GM12878 (cell line): ENCODE measurements around the gene HCAR1. TPM values are rescaled to one million over a fixed set of nuclear protein-coding genes. Genes with fewer than 3 reads are reported as not detected.
A peak's percentile ranks its signal among the peaks of the same experiment; 100 is the strongest.

Experiments used
- ATAC-seq: fragments of 200-7000 bp; cut with Tn5 transposase; 3 replicates; pipeline ENCODE4 v1.9.1; 2020; ENCODE audit warnings: mild to moderate bottlenecking, moderate library complexity
- Bru-seq: library from RNA; stranded (reverse); fragments of 400-500 nt; gene quantifications from one replicate; lab custom pipeline; 2021; lab: Mats Ljungman, UMichigan
- BruChase-seq, 2 experiments: library from RNA; stranded (reverse); fragments of 400-500 nt; gene quantifications; one replicate each; lab custom pipeline; 2021; lab: Mats Ljungman, UMichigan
- BruUV-seq: library from RNA; stranded (reverse); fragments of 400-500 nt; replicated peaks from 2 replicates; lab custom pipeline; 2021; lab: Mats Ljungman, UMichigan
- CTCF ChIA-PET: fragments of 300-600 bp; sonication (Branson Sonifier 250); formaldehyde crosslinking; extraction: SDS; loops from one replicate; lab custom pipeline; 2021; ENCODE audit warnings: inconsistent platforms; lab: Yijun Ruan, JAX
- POLR2A ChIA-PET: fragments of 350-600 bp; formaldehyde crosslinking; extraction: SDS; loops from one replicate; lab custom pipeline; 2021; ENCODE audit warnings: inconsistent platforms; lab: Charles Lee
- RAD21 ChIA-PET: fragments of 300-600 bp; sonication (Branson Sonifier 250); formaldehyde crosslinking; loops from one replicate; lab custom pipeline; 2023; ENCODE audit warnings: antibody characterized with exemption; ENCODE audit not compliant: unreplicated experiment; lab: Charles Lee
- SMC1A ChIA-PET: fragments of 300-600 bp; sonication (Branson Sonifier 250); formaldehyde crosslinking; loops from one replicate; lab custom pipeline; 2023; ENCODE audit not compliant: unreplicated experiment, uncharacterized antibody; lab: Charles Lee
- DNase-seq: peaks from one replicate; pipeline ENCODE4 v3.0.0-alpha.2; 2011; ENCODE audit warnings: low read depth, low spot score
- FAIRE-seq: peaks from 3 replicates; lab custom pipeline; 2011; peaks lifted over from hg19 to GRCh38; lab: Jason Lieb, UNC
- H2AFZ ChIP-seq: 2 replicates; pipeline ENCODE4 v1.6.0; 2011; ENCODE audit warnings: low read depth, low read length, control low read depth; ENCODE audit not compliant: control insufficient read depth
- H3K27ac ChIP-seq: 2 replicates; pipeline ENCODE4 v1.5.1; 2011; ENCODE audit warnings: control low read depth; ENCODE audit not compliant: control insufficient read depth, insufficient read depth
- H3K27me3 ChIP-seq, 2 experiments: replicated peaks in 1 of 2; 2 replicates each; pipeline versions ENCODE4 v1.6.0 to v1.6.1; 2011; ENCODE audit warnings: low read length in 1 of 2; ENCODE audit not compliant: control insufficient read depth in 2 of 2, insufficient read depth in 2 of 2
- H3K36me3 ChIP-seq, 2 experiments: 2 replicates each; pipeline ENCODE4 v1.5.1; 2011; ENCODE audit warnings: low read length in 1 of 2; ENCODE audit not compliant: control insufficient read depth in 2 of 2, insufficient read depth in 2 of 2
- H3K4me1 ChIP-seq: 2 replicates; pipeline ENCODE4 v1.6.1; 2011; ENCODE audit warnings: mild to moderate bottlenecking, low read length, moderate library complexity, mixed read lengths; ENCODE audit not compliant: control insufficient read depth, insufficient read depth
- H3K4me2 ChIP-seq: 2 replicates; pipeline ENCODE4 v1.6.0; 2011; ENCODE audit warnings: control low read depth; ENCODE audit not compliant: control insufficient read depth, insufficient read depth
- H3K4me3 ChIP-seq: fragments of 200-600 bp; sonication (generic); 2 replicates; pipeline ENCODE4 v1.5.1; 2016
- H3K79me2 ChIP-seq: 2 replicates; pipeline ENCODE4 v1.6.0; 2011; ENCODE audit warnings: low read length; ENCODE audit not compliant: control insufficient read depth, insufficient read depth
- H3K9ac ChIP-seq: 2 replicates; pipeline ENCODE4 v1.8.0; 2011; ENCODE audit warnings: low read length, control low read depth, mixed read lengths; ENCODE audit not compliant: control insufficient read depth, insufficient read depth
- H3K9me3 ChIP-seq: replicated peaks from 3 replicates; pipeline ENCODE4 v1.5.1; 2011; ENCODE audit warnings: mild to moderate bottlenecking, low read length; ENCODE audit not compliant: control insufficient read depth, insufficient read depth
- H4K20me1 ChIP-seq: 2 replicates; pipeline ENCODE4 v1.6.0; 2011; ENCODE audit not compliant: control insufficient read depth, insufficient read depth
- CBX5 ChIP-seq: sonication (generic); IDR thresholded peaks from 2 replicates; pipeline ENCODE4 v1.6.1; 2016; ENCODE audit warnings: low read depth, moderate library complexity, mild to moderate bottlenecking, inconsistent platforms
- EED ChIP-seq: sonication (generic); IDR thresholded peaks from 2 replicates; pipeline ENCODE4 v1.6.1; 2016; ENCODE audit warnings: antibody characterized with exemption, low read depth
- NR2C2 ChIP-seq: IDR thresholded peaks from 2 replicates; pipeline ENCODE4 v1.6.1; 2011; ENCODE audit warnings: borderline replicate concordance, low read depth; ENCODE audit not compliant: control insufficient read depth, insufficient read length
- PAX5 ChIP-seq: IDR thresholded peaks from 2 replicates; pipeline ENCODE4 v1.6.1; 2011; ENCODE audit warnings: low read depth, low read length, borderline replicate concordance
- POLR2A ChIP-seq: IDR thresholded peaks from 2 replicates; pipeline ENCODE4 v1.6.1; 2011; ENCODE audit warnings: low read depth, mild to moderate bottlenecking, low read length
- TCF12 ChIP-seq: IDR thresholded peaks from 2 replicates; pipeline ENCODE4 v1.6.1; 2011; ENCODE audit warnings: low read depth, mild to moderate bottlenecking, low read length
- TCF7 ChIP-seq: IDR thresholded peaks from 2 replicates; pipeline ENCODE4 v1.6.1; 2014; ENCODE audit warnings: antibody characterized with exemption, borderline replicate concordance
- ZNF24 ChIP-seq: fragments of 450-650 bp; IDR thresholded peaks from 2 replicates; pipeline ENCODE4 v1.6.1; 2017; ENCODE audit warnings: antibody characterized with exemption, mild to moderate bottlenecking
- WGBS: methylation state at CpG from one replicate; pipeline ENCODE4 v1.1.6; 2016; ENCODE audit warnings: low lambda C conversion rate; ENCODE audit not compliant: insufficient replicate concordance, insufficient coverage; ENCODE audit errors: missing lambda C conversion rate; 5-methylcytosine and 5-hydroxymethylcytosine counted together
- in situ Hi-C: fragments of 300-500 bp; cut with MboI; formaldehyde crosslinking; loops from 9 replicates; pipeline ENCODE4 v1.14.3; 2018; ENCODE audit warnings: mixed read lengths
- intact Hi-C: fragments of 100-400 bp; cut with micrococcal nuclease; formaldehyde crosslinking; loops from one replicate; pipeline ENCODE4 v1.14.2; 2022; ENCODE audit not compliant: unreplicated experiment
- long read RNA-seq, 2 experiments: library from polyadenylated mRNA; unstranded; transcript quantifications; one replicate each; pipeline ENCODE4 v2.0.0, GENCODE V29; 2019 to 2020
- polyA minus RNA-seq, 3 experiments: library from RNA; depleted of rRNA, polyadenylated mRNA; stranded (reverse); fragments of >200 nt; gene quantifications; 2 replicates each; pipeline ENCODE4 v1.2.3, GENCODE V29; 2011
- polyA plus RNA-seq, 11 experiments: library from polyadenylated mRNA; depleted of rRNA in 4 of 11; unstranded in 6 of 11; stranded (reverse) in 5 of 11; fragments of >200 nt; fragmentation: Nextera tagmentation in 4 of 11; fragmentation: Illumina TruSeq in 1 of 11; extraction: Ambion mirVana in 4 of 11; extraction: Trizol in 1 of 11; gene quantifications; 1 replicate in 1 of 11; 2 replicates in 10 of 11; pipeline versions ENCODE4 v1.2.1 to v1.2.3, GENCODE V29; 2011 to 2016; ENCODE audit warnings: inconsistent platforms in 2 of 11, missing spikeins in 2 of 11, low read depth in 1 of 11
- total RNA-seq, 4 experiments: library from RNA; depleted of rRNA in 3 of 4; stranded (reverse); fragments of >200 nt in 3 of 4; fragmentation: Illumina TruSeq in 1 of 4; extraction: Trizol in 1 of 4; gene quantifications; 2 replicates each; pipeline versions ENCODE4 v1.2.1 to v1.2.3, GENCODE V29; 2013 to 2021

HCAR1 gene, protein sequence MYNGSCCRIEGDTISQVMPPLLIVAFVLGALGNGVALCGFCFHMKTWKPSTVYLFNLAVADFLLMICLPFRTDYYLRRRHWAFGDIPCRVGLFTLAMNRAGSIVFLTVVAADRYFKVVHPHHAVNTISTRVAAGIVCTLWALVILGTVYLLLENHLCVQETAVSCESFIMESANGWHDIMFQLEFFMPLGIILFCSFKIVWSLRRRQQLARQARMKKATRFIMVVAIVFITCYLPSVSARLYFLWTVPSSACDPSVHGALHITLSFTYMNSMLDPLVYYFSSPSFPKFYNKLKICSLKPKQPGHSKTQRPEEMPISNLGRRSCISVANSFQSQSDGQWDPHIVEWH
- total RNA-seq (2013; cell fraction: nucleolus; rRNA removed), result 0.06 TPM in 1 of 2 replicates, not detected in the other
- total RNA-seq (2014; rRNA removed), result under 0.01 TPM in 1 of 2 replicates, not detected in the other
- total RNA-seq (2014; rRNA removed; fragmentation: Illumina TruSeq; extraction: Trizol), result 0.04 and 0.05 TPM in 2 replicates
- 0.05 TPM in 2 replicates for total RNA-seq (2021)
- polyA plus RNA-seq (2011; ENCODE audit: low read depth), result not detected
- polyA plus RNA-seq (2011; rRNA removed), result not detected in 2 replicates
- not detected in 2 replicates for polyA plus RNA-seq (2011; cell fraction: cytosol; rRNA removed)
- not detected in 2 replicates for polyA plus RNA-seq (2011; cell fraction: nucleus; rRNA removed)
- polyA plus RNA-seq (2012), result 0.03 TPM in 1 of 2 replicates, not detected in the other
- polyA plus RNA-seq (2014; fragmentation: Illumina TruSeq; extraction: Trizol), result 0.01 and 0.03 TPM in 2 replicates
- not detected for polyA plus RNA-seq (2014; fragmentation: Nextera tagmentation; extraction: Ambion mirVana)
- 0.06 TPM in 1 of 2 replicates, not detected in the other for polyA plus RNA-seq (2014; rRNA removed)
- polyA plus RNA-seq (2016; fragmentation: Nextera tagmentation; extraction: Ambion mirVana), result not detected
- not detected in 2 replicates for polyA minus RNA-seq (2011; rRNA and poly(A)+ RNA removed)
- not detected in 2 replicates for polyA minus RNA-seq (2011; cell fraction: cytosol; rRNA and poly(A)+ RNA removed)
- not detected in 2 replicates for polyA minus RNA-seq (2011; cell fraction: nucleus; rRNA and poly(A)+ RNA removed)
- Bru-seq, nascent RNA, result percentile 12 among the genes with signal in this experiment
- percentile 14 among the genes with signal in this experiment for BruChase-seq, experiment 1, labeled RNA remaining after a 6-hour chase
- BruChase-seq, experiment 2, labeled RNA remaining after a 2-hour chase, result not detected
- long read RNA-seq, experiment 1, result 0 reads
- long read RNA-seq, experiment 2, result 0 reads

GRCh38 chr12:122730215-122731014, at the start of gene HCAR1:
Gene HCAR1 (minus strand): TSS chr12:122730844. CDS start chr12:122730339, 505 bp downstream.
- no peak within 1 kb of the TSS for H3K4me3 ChIP-seq
- no peak for ATAC-seq
- CTCF ChIA-PET, result interaction anchor here (0.5 kb wide), 1 partner anchor 79 kb away, joined by 4 read pairs; no protein-coding TSS in a partner anchor

More at GRCh38 chr12:122730215-122731014, at the start of gene HCAR1:
- no TSS peak for BruUV-seq
- in situ Hi-C loops, result no loop called here
- H3K27ac ChIP-seq, result no peak within 1 kb of the TSS
- no peak for TF ChIP-seq ZNF24
- TF ChIP-seq CBX5, result no peak
- 0 out of 2 replicates have a peak, but pooled peaks have one; percentile 12 for TF ChIP-seq TCF12
- no peak for TF ChIP-seq NR2C2
- TF ChIP-seq POLR2A, result no peak
- TF ChIP-seq EED, result peak; percentile 44; the same call in 1 of the 2 replicates
- no peak for TF ChIP-seq PAX5
- TF ChIP-seq TCF7, result no peak
- TF ChIP-seq, all 136 proteins: peak for 2
- WGBS, result 53% methylated on average over 32 of the region's 32 CpGs
- no peaks in the 10 kb centered on the region for H3K36me3 ChIP-seq
- no peak for FAIRE-seq
- H4K20me1 ChIP-seq, result no peaks in the 10 kb centered on the region
- no peaks in the 10 kb centered on the region; the same call in 2 of the 3 replicates for H3K9me3 ChIP-seq
- ChIA-PET SMC1A (interaction anchor here (0.6 to 0.9 kb wide), 2 partner anchors 10 to 355 kb away, joined by 3 read pairs; no protein-coding TSS in a partner anchor), RAD21 (no interaction called here), POLR2A (no interaction called here)
- intact Hi-C loops, result no loop called here
- no peak within 1 kb of the TSS for H3K9ac ChIP-seq
- peaks cover 29% of the 10 kb centered on the region for H3K4me1 ChIP-seq
- no peaks in the 10 kb centered on the region for H3K79me2 ChIP-seq
- no peak within 1 kb of the TSS for H2AFZ ChIP-seq
- H3K4me2 ChIP-seq, result no peak within 1 kb of the TSS
- H3K27me3 ChIP-seq, result no peaks in the 10 kb centered on the region
- DNase-seq, result no peak
